NCI-H748 treated with DMSO at 0.1 percent for 48 hours (cell line): Measurements from ENCODE around the gene MYO1E.

Experiments used
- DNase-seq: peaks from one replicate; lab custom pipeline; 2025; lab: John Stamatoyannopoulos, UW

The MYO1E gene

DNA sequence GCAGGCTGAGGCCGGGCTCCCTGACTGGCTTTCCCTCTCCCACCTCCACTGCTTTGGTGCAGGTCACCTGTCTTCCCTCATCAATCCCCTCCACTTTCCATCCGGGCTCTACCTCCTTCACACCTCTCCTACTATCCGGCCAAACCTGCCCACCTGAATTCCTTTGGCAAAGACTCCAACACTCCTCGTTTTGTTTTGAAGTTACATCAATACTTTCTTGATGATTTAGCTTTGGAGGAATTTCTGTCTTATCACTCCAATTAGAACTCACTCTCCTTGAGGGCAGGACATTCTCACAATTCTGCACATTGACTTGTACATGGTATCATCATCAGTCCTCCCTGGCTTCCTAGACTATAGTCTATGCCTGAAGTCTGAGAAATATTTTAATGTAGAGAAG, 145.7 kb downstream of the MYO1E start:
- DNase-seq, result no peak

- no peak for DNase-seq
Measured at GRCh38 chr15:59224474-59224873, 148.2 kb downstream of the MYO1E start.

DNA sequence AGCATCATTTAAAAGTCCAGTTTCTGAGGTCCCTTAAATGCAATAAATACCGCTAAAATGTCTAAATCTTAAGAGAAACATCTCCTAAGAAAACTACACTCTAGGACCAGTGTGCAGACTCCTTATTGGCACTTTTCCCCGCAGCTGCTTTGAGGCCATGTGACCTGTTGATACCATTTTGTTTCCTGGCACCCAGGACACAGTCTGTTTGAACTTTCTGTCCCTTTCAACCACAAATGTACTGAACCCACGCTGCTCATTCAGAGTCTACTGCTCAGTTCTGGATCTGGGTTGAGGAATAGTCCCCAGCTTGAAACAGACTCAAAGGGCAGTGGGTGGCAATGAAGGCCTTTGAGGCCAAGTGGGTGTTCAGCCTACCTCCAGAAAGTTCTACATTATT, 148.9 kb downstream of the MYO1E start:
- DNase-seq, result no peak

- DNase-seq, result no peak
Measured at GRCh38 chr15:59222906-59223550, 149.6 kb downstream of the MYO1E start.

DNA sequence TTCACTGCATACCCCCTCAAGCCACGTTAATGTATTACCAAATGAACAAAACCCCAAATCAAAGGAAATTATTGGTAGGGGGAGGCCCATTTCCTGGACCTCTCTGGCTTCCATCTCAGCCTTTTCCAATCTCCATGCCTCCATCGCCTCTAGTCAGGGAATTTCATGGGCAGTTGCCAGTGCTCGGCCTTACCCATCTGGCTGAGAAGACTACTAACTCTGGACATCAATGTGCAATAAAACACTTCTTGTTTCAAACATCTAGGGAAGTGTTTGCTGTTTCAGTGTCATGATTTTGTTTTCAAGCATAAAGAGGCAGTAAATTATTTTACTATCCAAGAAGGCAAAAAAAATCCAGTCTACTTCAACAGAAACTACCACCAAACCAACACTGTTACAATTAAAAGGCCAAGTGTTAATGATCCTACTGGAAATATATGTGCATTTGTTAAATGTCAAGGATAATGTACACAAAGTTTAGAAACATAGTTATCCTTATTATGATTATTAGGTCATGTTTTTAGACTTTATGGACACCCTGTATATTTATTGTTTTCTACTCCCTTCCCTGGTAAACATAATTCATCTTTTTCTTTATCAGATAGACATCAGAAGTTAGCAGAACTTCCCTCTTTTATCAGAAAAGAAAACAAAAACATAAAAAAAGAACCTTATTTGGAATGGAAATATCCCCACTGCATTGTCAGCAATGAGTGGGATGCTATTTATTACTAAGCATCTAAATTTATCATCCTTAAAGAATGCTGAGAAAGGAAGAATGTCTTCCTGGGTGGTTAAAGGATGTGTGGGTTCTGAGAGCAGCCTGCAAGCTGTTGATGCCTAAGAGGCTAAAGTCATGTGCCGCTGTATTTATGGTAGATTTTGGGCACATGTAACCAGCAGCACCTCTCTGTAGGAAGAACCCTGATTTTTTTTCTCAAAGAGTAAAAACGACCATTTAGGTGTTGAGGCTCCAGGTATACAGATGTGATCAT, 150.9 kb downstream of the MYO1E start:
- DNase-seq, result no peak

- DNase-seq, result no peak
Measured at GRCh38 chr15:59218710-59219109, 154.0 kb downstream of the MYO1E start.

GRCh38 chr15:59217876-59218498, 154.7 kb downstream of the MYO1E start:
- DNase-seq, result no peak

GRCh38 chr15:59216911-59217310, 155.8 kb downstream of the MYO1E start:
- no peak for DNase-seq

- DNase-seq, result no peak
Measured at GRCh38 chr15:59210186-59210585, 162.5 kb downstream of the MYO1E start.

DNA sequence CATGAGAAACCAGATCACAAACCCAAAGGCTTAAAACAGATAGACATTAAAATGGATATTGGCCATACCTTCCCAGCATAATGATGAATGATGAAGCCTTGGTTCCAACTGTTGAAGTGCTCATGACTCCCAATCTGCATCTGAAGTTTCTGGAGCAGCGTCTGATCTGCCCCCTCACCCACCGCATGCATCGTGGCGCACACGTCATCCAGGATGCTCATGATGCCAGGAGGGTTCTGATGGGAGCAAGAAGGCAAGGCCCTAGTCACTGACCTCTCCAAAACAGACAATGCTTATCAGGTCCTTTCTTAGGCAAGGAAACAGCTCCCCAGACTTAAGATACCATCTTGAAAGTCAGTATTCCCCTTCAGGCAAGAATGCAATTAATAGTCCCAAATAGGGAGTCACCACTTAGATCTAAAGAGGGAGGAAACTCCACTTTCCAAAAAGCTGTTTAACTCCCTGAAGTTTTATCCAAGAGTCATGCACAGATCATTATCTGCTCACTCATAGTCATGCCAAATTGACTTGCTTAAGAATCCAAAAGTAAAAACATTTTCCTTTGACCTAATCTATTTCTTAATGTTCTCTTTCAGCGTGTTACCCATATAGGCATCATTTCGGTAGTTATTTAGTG, 163.9 kb downstream of the MYO1E start:
- DNase-seq, result no peak

- no peak for DNase-seq
Measured at GRCh38 chr15:59206623-59207183, 166.0 kb downstream of the MYO1E start, which contains the start of gene LDHAL6B. Gene LDHAL6B (plus strand): TSS chr15:59206843. CDS start chr15:59206941, 98 bp downstream.

DNA sequence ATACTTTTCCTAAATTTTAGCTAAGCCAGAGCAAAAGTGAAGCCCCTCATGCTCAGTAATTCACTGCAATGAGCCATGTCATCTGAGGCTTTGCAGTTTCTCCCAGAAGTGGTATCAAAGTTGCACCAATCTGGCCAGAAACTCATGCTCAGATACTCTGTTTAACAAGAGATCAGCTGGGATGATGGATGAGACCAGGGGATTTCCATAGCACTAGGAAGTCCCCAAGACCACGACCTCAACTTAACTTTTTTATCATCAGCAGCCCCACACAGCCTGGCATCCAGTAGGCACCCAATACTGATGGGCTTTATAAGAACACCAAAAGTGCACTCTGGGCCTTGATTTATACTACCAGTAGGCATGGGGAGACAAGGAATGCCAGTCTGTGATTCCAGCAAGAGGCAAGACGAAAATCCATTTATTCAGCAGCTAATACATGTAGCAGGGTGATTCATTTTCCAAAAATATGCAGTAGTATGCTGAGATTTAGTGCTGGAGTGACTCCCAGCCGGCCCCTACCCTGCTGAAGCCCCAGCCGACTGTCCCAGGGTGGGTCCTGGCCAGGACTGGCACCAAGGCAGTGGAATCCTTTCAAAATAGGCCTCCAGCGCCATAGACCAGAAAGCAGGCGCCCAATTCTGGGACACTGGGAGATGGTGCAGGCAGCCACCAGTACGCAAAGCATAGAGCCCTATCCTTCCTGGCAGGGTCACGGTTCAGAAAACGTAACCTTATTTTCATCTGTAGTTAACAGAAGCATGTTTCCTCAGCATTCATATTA, 166.6 kb downstream of the MYO1E start:
- DNase-seq, result no peak

- no peak for DNase-seq
Measured at GRCh38 chr15:59203657-59204056, 169.0 kb downstream of the MYO1E start.

DNA sequence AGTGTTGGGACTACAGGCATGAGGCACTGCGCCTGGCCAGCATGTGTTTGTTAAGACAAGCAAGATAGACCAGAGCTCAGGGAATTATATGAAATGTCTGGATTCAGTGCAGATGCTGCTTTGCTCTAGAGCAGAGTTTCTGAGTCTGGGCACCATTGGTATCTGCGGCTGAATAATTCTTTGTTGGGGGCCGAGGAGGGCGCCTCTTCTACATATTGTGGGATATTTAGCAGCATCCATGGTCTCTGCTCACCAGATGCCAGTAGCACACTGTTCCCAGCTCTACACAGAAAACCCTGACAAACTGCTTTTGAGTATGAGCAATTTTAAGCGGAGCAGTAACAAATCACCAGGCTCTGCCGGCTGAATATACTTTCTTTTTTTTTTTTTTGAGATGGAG, 169.7 kb downstream of the MYO1E start:
- no peak for DNase-seq

- no peak for DNase-seq
Measured at GRCh38 chr15:59200560-59200959, 172.1 kb downstream of the MYO1E start.

DNA sequence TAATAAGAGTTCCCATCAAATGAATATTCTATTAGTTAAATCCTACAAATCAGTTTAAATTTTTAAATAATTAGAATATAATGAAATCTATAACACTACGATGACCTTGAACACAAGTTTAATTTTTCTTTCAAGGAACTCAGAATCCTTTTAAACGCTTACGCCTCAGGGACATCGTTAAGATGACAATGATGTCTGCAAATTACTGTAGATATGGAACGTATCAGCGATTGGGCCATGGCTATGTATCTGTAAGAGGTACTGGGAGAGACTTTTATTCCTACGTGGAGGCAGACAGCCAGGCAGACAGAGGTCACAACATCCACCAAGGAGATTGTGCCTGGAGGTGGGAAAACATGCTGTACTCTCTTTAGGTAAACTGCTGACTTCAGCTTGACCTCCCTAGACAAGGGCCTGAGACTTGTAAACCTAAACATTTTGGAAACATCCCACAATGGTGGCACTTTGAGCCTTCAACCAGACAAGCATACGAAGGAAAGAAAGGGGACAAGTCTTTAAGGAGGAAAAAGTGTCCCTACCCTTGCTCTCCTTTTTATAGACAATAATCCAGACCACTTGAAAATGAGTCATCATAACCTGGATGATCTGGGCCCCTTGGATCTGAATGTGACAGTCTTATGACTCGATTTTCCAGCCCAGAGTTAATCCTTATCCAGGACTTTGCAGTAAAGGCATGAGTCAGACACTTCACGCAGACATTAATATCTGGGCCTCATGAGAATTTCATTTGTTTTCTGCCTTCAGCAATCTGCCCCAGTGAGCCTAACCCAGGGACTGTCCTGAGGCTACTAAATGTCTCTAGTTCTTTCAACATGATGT, 172.8 kb downstream of the MYO1E start:
- no peak for DNase-seq

DNA sequence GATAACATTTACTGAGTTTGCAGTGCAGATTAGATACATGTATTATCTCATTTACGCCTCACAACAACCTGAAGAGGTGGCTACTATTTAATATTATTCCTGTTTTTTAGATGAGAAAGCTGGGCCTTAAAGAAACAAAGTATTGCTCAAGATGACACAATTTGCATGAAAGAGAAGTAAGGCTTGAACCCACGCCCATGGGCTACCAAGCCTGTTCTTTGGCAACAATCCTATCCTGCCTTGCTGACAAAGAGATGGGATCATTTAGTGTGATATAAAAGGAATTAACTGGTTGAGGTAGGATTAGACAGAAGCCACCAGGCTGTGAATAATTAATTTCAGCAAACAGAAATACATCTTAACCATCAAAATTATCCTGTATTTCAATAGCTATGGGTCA, 175.2 kb downstream of the MYO1E start:
- no peak for DNase-seq

GRCh38 chr15:59196416-59196815, 176.3 kb downstream of the MYO1E start:
- no peak for DNase-seq

- DNase-seq, result no peak
Measured at GRCh38 chr15:59194639-59195325, 177.9 kb downstream of the MYO1E start.

DNA sequence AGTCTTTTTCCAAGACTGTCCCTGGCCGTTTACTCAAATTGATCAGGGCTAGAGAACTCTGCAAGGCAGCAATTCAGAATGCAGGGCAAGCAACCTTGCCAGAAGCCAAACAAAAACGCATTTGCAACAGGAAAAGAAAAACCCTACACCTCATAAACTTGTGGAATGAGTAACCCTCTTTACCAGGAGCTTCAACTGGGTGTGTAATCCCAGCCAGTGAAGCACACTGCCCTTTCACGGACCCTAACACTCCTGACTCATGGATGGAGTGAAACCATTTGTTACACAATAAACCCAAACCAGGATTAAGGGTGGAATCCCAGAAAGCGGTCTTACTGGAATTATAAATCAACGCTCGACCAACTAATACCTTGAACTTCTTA, 180.8 kb downstream of the MYO1E start:
- no peak for DNase-seq
